Measurements from ENCODE around the gene B4GALNT4.
A peak's percentile ranks its signal among the peaks of the same experiment; 100 is the strongest.
"Not testable (repeated sequence)": the region's sequence is repeated elsewhere in the genome, so short reads cannot be mapped to it uniquely, and the experiment has no call there.

B4GALNT4 gene

GRCh38 chr11:344836-345578 is 24.3 kb upstream of the B4GALNT4 start:
- DNase-seq (ENCODE audit: extremely low spot score) = no peak
- POLR2A ChIA-PET = interaction anchor here (0.9 kb wide), 1 partner anchor 20 kb away, joined by 3 read pairs; no protein-coding TSS in a partner anchor
- CTCF ChIA-PET = interaction anchor here (0.9 to 1.5 kb wide), 5 partner anchors 10 to 94 kb away, joined by 3 to 9 read pairs (median 3); no protein-coding TSS in a partner anchor
- no peak for TF ChIP-seq CTCF (IDR thresholded peaks at IDR 0.05; ENCODE audit: control extremely low read depth, extremely low read depth, low read depth, missing control alignments)

- no peak for TF ChIP-seq CTCF (IDR thresholded peaks at IDR 0.05; ENCODE audit: control extremely low read depth, extremely low read depth, low read depth, missing control alignments)
- CTCF ChIA-PET = interaction anchor here (1.6 kb wide), 1 partner anchor 30 kb away, joined by 4 read pairs; no protein-coding TSS in a partner anchor
- DNase-seq (ENCODE audit: extremely low spot score) = no peak
- POLR2A ChIA-PET = no interaction called here
These were observed 22.8 kb upstream of the B4GALNT4 start for GRCh38 chr11:346529-346928.

- DNase-seq (ENCODE audit: extremely low spot score); POLR2A ChIA-PET: not testable (repeated sequence)
- CTCF ChIA-PET = interaction anchor here (0.8 to 1.3 kb wide), 7 partner anchors 12 to 99 kb away, joined by 3 to 6 read pairs (median 3); no protein-coding TSS in a partner anchor
These were observed 19.9 kb upstream of the B4GALNT4 start for GRCh38 chr11:349270-349954.

- ChIA-PET CTCF (interaction anchor here (0.9 kb wide), 1 partner anchor 26 kb away, joined by 3 read pairs; no protein-coding TSS in a partner anchor), POLR2A (interaction anchor here (0.6 kb wide), 1 partner anchor 41 kb away, joined by 3 read pairs; no protein-coding TSS in a partner anchor)
- not testable (repeated sequence) for DNase-seq (ENCODE audit: extremely low spot score)
These were observed 19.1 kb upstream of the B4GALNT4 start for GRCh38 chr11:350033-350722.

- DNase-seq (ENCODE audit: extremely low spot score) = peak; percentile 32
- ChIA-PET POLR2A (interaction anchor here (0.6 kb wide), 1 partner anchor 41 kb away, joined by 3 read pairs; no protein-coding TSS in a partner anchor), CTCF (interaction anchor here (0.9 kb wide), 1 partner anchor 27 kb away, joined by 3 read pairs; no protein-coding TSS in a partner anchor)
- no peak for TF ChIP-seq CTCF (IDR thresholded peaks at IDR 0.05; ENCODE audit: control extremely low read depth, extremely low read depth, low read depth, missing control alignments)
These were observed 18.5 kb upstream of the B4GALNT4 start for GRCh38 chr11:350723-351255.

- POLR2A ChIA-PET = no interaction called here
- TF ChIP-seq CTCF (IDR thresholded peaks at IDR 0.05; ENCODE audit: control extremely low read depth, extremely low read depth, low read depth, missing control alignments) = no peak
- CTCF ChIA-PET = interaction anchor here (1.3 to 1.7 kb wide), 2 partner anchors 9 to 12 kb away, joined by 4 read pairs; no protein-coding TSS in a partner anchor
- DNase-seq (ENCODE audit: extremely low spot score) = no peak
These were observed 17.9 kb upstream of the B4GALNT4 start for GRCh38 chr11:351411-351810.

- ChIA-PET CTCF (interaction anchor here (1.3 to 1.8 kb wide), 4 partner anchors 10 to 102 kb away, joined by 3 to 8 read pairs (median 4); no protein-coding TSS in a partner anchor), POLR2A (interaction anchor here (0.7 kb wide), 1 partner anchor 52 kb away, joined by 3 read pairs; no protein-coding TSS in a partner anchor)
- TF ChIP-seq CTCF (IDR thresholded peaks at IDR 0.05; ENCODE audit: control extremely low read depth, extremely low read depth, low read depth, missing control alignments) = no peak
- no peak for DNase-seq (ENCODE audit: extremely low spot score)
These were observed 16.8 kb upstream of the B4GALNT4 start for GRCh38 chr11:352456-353031.

Data from GM10248 (cell line).